ENCODE data around the gene FBXO40.

Gene FBXO40

GRCh38 chr3:121619691-121620090, 26.5 kb downstream of the FBXO40 start:
- in situ Hi-C loops (cut with MboI; ENCODE audit: low sequenced_read_pairs): no loop called here

- in situ Hi-C loops (cut with MboI; ENCODE audit: low sequenced_read_pairs): no loop called here
Observed at GRCh38 chr3:121621491-121621890, 28.3 kb downstream of the FBXO40 start.

- in situ Hi-C loops (cut with MboI; ENCODE audit: low sequenced_read_pairs): no loop called here
Observed at GRCh38 chr3:121624147-121624899, 31.1 kb downstream of the FBXO40 start.

GRCh38 chr3:121626495-121626894, 33.3 kb downstream of the FBXO40 start:
- in situ Hi-C loops (cut with MboI; ENCODE audit: low sequenced_read_pairs): no loop called here

- in situ Hi-C loops (cut with MboI; ENCODE audit: low sequenced_read_pairs): no loop called here
Observed at GRCh38 chr3:121627211-121627610, 34.0 kb downstream of the FBXO40 start.

GRCh38 chr3:121627622-121628021, 34.4 kb downstream of the FBXO40 start:
- in situ Hi-C loops (cut with MboI; ENCODE audit: low sequenced_read_pairs): no loop called here

GRCh38 chr3:121629601-121630000, 36.4 kb downstream of the FBXO40 start:
- in situ Hi-C loops (cut with MboI; ENCODE audit: low sequenced_read_pairs): no loop called here

GRCh38 chr3:121630355-121630754, 37.2 kb downstream of the FBXO40 start:
- in situ Hi-C loops (cut with MboI; ENCODE audit: low sequenced_read_pairs): no loop called here

GRCh38 chr3:121637922-121638321, 44.7 kb downstream of the FBXO40 start:
- in situ Hi-C loops (cut with MboI; ENCODE audit: low sequenced_read_pairs): no loop called here

GRCh38 chr3:121641127-121641526, 47.9 kb downstream of the FBXO40 start:
- in situ Hi-C loops (cut with MboI; ENCODE audit: low sequenced_read_pairs): no loop called here

GRCh38 chr3:121642601-121643314, 49.6 kb downstream of the FBXO40 start:
- in situ Hi-C loops (cut with MboI; ENCODE audit: low sequenced_read_pairs): no loop called here

GRCh38 chr3:121645054-121645453, 51.9 kb downstream of the FBXO40 start:
- in situ Hi-C loops (cut with MboI; ENCODE audit: low sequenced_read_pairs): no loop called here

- in situ Hi-C loops (cut with MboI; ENCODE audit: low sequenced_read_pairs): no loop called here
Observed at GRCh38 chr3:121648219-121648958, 55.2 kb downstream of the FBXO40 start.

- in situ Hi-C loops (cut with MboI; ENCODE audit: low sequenced_read_pairs): no loop called here
Observed at GRCh38 chr3:121649645-121650044, 56.5 kb downstream of the FBXO40 start.

GRCh38 chr3:121651684-121652083, 58.5 kb downstream of the FBXO40 start:
- in situ Hi-C loops (cut with MboI; ENCODE audit: low sequenced_read_pairs): no loop called here

GRCh38 chr3:121654493-121655385, 61.6 kb downstream of the FBXO40 start:
- in situ Hi-C loops (cut with MboI; ENCODE audit: low sequenced_read_pairs): no loop called here

- in situ Hi-C loops (cut with MboI; ENCODE audit: low sequenced_read_pairs): no loop called here
Observed at GRCh38 chr3:121658716-121659435, 65.7 kb downstream of the FBXO40 start.

GRCh38 chr3:121659586-121659985, 66.4 kb downstream of the FBXO40 start:
- in situ Hi-C loops (cut with MboI; ENCODE audit: low sequenced_read_pairs): no loop called here

GRCh38 chr3:121660356-121661171, 67.4 kb downstream of the FBXO40 start, which contains the start of gene HCLS1:
Gene HCLS1, minus strand, starts transcription at chr3:121660903. Its CDS starts 2,556 bp downstream, at chr3:121658347.
- in situ Hi-C loops (cut with MboI; ENCODE audit: low sequenced_read_pairs): no loop called here
